CD4-positive, alpha-beta T cell (primary cell): ENCODE results near the gene RGS10. TPM values are rescaled to one million over a fixed set of nuclear protein-coding genes. Genes with fewer than 3 reads are reported as not detected.

Source experiments
- ATAC-seq: fragments of 200-7000 bp; cut with Tn5 transposase; one replicate; pipeline ENCODE4 v1.10.0; 2022; ENCODE audit warnings: mild to moderate bottlenecking; ENCODE audit not compliant: poor library complexity
- CTCF ChIA-PET: fragments of 350-600 bp; sonication (Branson Sonifier 250); formaldehyde crosslinking; loops from one replicate; lab custom pipeline; 2021; ENCODE audit warnings: antibody characterized with exemption, inconsistent platforms; lab: Charles Lee
- POLR2A ChIA-PET: fragments of 350-600 bp; sonication (Branson Sonifier 250); formaldehyde crosslinking; loops from one replicate; lab custom pipeline; 2021; ENCODE audit warnings: antibody characterized with exemption, inconsistent platforms; lab: Charles Lee
- DNase-seq, 14 experiments: peaks; one replicate each; pipeline ENCODE4 v3.0.0-alpha.2; 2013 to 2020; ENCODE audit warnings: mixed read lengths in 2 of 14
- H3K27ac ChIP-seq, 2 donors: one replicate each; pipeline versions ENCODE4 v1.5.1 to v1.7.0; 2013; ENCODE audit warnings: low read length in 2 of 2, low read depth in 1 of 2, mild to moderate bottlenecking in 1 of 2
- H3K27me3 ChIP-seq, 2 experiments: 1 replicate in 1 of 2; 2 replicates in 1 of 2; pipeline versions ENCODE4 v1.6.1 to v1.7.0; 2013; ENCODE audit warnings: low read length in 2 of 2, control low read depth in 1 of 2, mild to moderate bottlenecking in 1 of 2, moderate library complexity in 1 of 2; ENCODE audit not compliant: insufficient read depth in 2 of 2, control insufficient read depth in 1 of 2
- H3K36me3 ChIP-seq: one replicate; pipeline ENCODE4 v1.6.1; 2013; ENCODE audit warnings: low read length, control low read depth; ENCODE audit not compliant: insufficient read depth
- H3K4me1 ChIP-seq: one replicate; pipeline ENCODE4 v1.6.1; 2013; ENCODE audit warnings: low read length, control low read depth; ENCODE audit not compliant: insufficient read depth
- H3K4me3 ChIP-seq: one replicate; pipeline ENCODE4 v1.5.1; 2013; ENCODE audit warnings: mild to moderate bottlenecking, low read length, moderate library complexity
- H3K9me3 ChIP-seq, 2 experiments: 1 replicate in 1 of 2; 2 replicates in 1 of 2; pipeline versions ENCODE4 v1.6.1 to v1.7.0; 2013; ENCODE audit warnings: low read length in 2 of 2, mild to moderate bottlenecking in 2 of 2, control low read depth in 1 of 2, moderate library complexity in 1 of 2; ENCODE audit not compliant: control insufficient read depth in 1 of 2, insufficient read depth in 1 of 2
- H3K27ac Mint-ChIP-seq: one replicate; pipeline ENCODE4 v1.8.0; 2020; ENCODE audit warnings: mixed read lengths
- H3K27me3 Mint-ChIP-seq: one replicate; pipeline ENCODE4 v1.8.0; 2021; ENCODE audit warnings: mixed read lengths
- H3K36me3 Mint-ChIP-seq: one replicate; pipeline ENCODE4 v1.8.0; 2021; ENCODE audit warnings: low read depth, mixed read lengths
- H3K4me1 Mint-ChIP-seq: one replicate; pipeline ENCODE4 v1.8.0; 2021; ENCODE audit warnings: low read depth, mixed read lengths
- H3K4me3 Mint-ChIP-seq: one replicate; pipeline ENCODE4 v1.8.0; 2020; ENCODE audit warnings: mild to moderate bottlenecking, mixed read lengths
- H3K9me3 Mint-ChIP-seq: one replicate; pipeline ENCODE4 v1.8.0; 2020; ENCODE audit warnings: mixed read lengths
- CTCF ChIP-seq: fragments of 200-600 bp; IDR thresholded peaks from one replicate; pipeline ENCODE4 v1.8.0; 2022; ENCODE audit warnings: antibody characterized with exemption, mild to moderate bottlenecking
- intact Hi-C, 2 experiments: fragments of 100-400 bp; cut with DNase I in 1 of 2; cut with micrococcal nuclease in 1 of 2; formaldehyde crosslinking; loops; one replicate each; pipeline versions ENCODE4 v1.15.1 to v1.9.0; 2023 to 2025; cut with DNase I, micrococcal nuclease
- total RNA-seq, 174 experiments: library from RNA in 2 of 174; stranded (reverse) in 2 of 174; gene quantifications; one replicate each; pipeline ENCODE4 v1.2.3 and lab custom pipeline; 2021 to 2026

Gene RGS10
- total RNA-seq, 2 experiments from 2014 or later = 132 to 134 TPM

DNA sequence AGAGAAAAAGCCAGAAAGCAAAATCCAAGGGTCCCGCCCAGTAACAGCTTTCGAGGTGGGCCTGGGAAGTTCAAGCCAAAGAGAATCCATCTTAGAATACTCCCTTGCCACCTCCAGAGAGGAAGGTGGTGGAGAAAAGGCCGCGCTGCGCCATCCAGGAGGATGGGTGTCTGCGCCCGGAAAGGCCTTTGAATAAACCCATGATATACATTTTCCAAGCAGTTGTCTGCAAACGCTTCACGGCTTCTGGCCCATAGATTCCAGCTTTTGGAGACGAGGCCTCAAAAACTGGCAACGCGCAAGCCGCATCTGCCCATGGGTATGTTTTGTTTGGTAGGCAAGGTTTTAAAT is 17.8 kb downstream of the RGS10 start:
- H3K27ac ChIP-seq = no peak overlapping the region
- POLR2A ChIA-PET = interaction anchor here (1.0 kb wide), 1 partner anchor 12 kb away, joined by 4 read pairs; no protein-coding TSS in a partner anchor
- peaks cover 66% of the 10 kb centered on the region for H3K4me1 Mint-ChIP-seq

DNA sequence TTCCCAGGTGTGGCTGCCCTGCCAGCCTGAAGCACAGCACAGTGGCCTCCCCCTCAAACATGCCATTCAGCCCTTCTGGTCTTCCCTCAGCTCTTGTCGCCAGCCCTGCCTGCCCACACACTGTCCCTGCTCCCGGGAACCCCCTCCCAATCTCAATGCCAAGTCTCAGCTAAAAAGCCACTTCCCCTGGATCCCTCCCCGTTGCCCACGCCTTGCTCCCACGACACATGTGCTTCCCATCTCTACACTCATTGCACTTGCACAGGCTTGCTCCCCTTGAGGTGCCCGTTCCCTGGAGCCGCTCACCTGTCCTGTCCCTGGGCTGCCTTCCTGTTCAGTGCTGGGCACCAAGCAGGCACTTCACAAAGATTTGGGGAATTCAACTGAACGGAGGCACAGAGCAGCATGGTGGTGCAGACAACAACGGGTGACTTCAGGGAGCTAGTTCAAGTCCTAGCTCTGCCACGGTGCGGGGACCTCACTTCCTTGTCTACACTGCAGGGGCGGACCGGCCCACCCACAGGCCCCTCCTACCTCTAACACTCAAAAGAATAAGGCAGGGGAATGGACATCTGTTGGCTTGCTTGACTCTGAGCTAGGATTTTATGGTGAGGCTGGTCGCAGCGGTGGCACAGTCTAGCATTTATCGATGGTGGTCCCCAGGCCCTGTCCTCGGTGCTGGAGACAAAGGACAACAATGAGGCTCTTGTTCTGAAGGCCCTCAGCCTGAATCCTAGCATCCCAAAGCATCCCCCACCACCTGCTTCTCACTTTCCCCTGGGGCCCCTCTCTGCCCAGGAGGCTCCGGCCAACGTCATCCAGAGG is 18.4 kb downstream of the RGS10 start:
- ChIA-PET CTCF (interaction anchor here (1.1 kb wide), 1 partner anchor 19 kb away, joined by 5 read pairs; the partner anchor contains the start of gene RGS10), POLR2A (interaction anchor here (1.0 kb wide), 1 partner anchor 12 kb away, joined by 4 read pairs; no protein-coding TSS in a partner anchor)
- Histone ChIP-seq H3K4me1 (peaks cover 38% of the 10 kb centered on the region), H3K9me3 (no peaks in the 10 kb centered on the region), H3K36me3 (peaks cover 77% of the 10 kb centered on the region), H3K27ac (no peak overlapping the region), H3K27me3 (no peaks in the 10 kb centered on the region), H3K4me3 (no peak overlapping the region)
- intact Hi-C loops = no loop called here
- H3K36me3 Mint-ChIP-seq = peaks cover 87% of the 10 kb centered on the region
- peaks cover 66% of the 10 kb centered on the region for H3K4me1 Mint-ChIP-seq
- H3K27ac Mint-ChIP-seq = peak overlapping the region; percentile 98
- H3K27me3 Mint-ChIP-seq = no peaks in the 10 kb centered on the region
- H3K9me3 Mint-ChIP-seq = no peaks in the 10 kb centered on the region
- no peak for ATAC-seq
- TF ChIP-seq CTCF = no peak
- H3K4me3 Mint-ChIP-seq = no peak overlapping the region
- DNase-seq = peak in 1 of 14 experiments; percentile 1

More for the DNA sequence above, 17.8 kb downstream of the RGS10 start:
- Mint-ChIP-seq H3K27me3 (no peaks in the 10 kb centered on the region), H3K4me3 (no peak overlapping the region), H3K36me3 (peaks cover 87% of the 10 kb centered on the region), H3K9me3 (no peaks in the 10 kb centered on the region), H3K27ac (no peak overlapping the region)
- CTCF ChIA-PET = interaction anchor here (1.1 to 2.7 kb wide), 2 partner anchors 18 to 19 kb away, joined by 5 to 7 read pairs; partner anchors contain the start of gene RGS10
- no peak for TF ChIP-seq CTCF
- Histone ChIP-seq H3K9me3 (no peaks in the 10 kb centered on the region), H3K4me3 (no peak overlapping the region), H3K27me3 (no peaks in the 10 kb centered on the region), H3K36me3 (peaks cover 77% of the 10 kb centered on the region), H3K4me1 (peaks cover 34% of the 10 kb centered on the region)
- intact Hi-C loops = no loop called here
- ATAC-seq (no peak), DNase-seq (no peak)

DNA sequence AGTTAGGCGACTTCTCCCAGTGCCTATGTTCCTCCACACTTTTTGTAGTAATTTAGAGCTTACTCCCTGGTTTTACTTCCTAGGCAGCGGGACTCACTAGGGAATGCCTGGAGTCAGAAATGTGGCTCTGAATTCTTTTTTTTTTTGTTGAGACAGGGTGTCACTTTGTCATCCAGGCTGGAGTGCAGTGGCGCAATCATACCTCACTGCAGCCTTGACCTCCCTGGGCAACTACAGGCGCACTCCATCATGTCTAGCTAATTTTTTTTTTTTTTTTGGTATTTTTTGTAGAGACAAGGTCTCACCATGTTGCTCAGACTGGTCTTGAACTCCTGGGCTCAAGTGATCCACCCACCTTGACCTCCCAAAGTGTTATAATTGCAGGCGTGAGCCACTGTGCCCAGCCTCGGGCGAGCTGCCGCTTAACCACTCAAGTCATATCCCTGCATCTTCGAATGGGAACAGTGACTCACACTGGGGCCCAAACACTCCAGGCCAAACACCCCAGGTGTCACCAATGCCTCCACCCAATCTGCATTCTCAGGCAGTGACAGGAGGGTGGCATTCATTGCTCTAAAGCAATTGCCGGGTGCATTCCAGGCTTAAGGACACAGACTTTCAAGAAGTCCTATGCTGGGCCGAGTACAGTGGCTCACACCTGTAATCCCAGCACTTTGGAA is 19.6 kb downstream of the RGS10 start:
- peaks cover 84% of the 10 kb centered on the region for H3K36me3 ChIP-seq
- no peak overlapping the region for H3K4me3 Mint-ChIP-seq
- no peaks in the 10 kb centered on the region for H3K27me3 ChIP-seq
- peaks cover 48% of the 10 kb centered on the region for H3K4me1 ChIP-seq
- no peak overlapping the region for H3K4me3 ChIP-seq
- CTCF ChIA-PET = interaction anchor here (1.0 kb wide), 1 partner anchor 23 kb away, joined by 4 read pairs; no protein-coding TSS in a partner anchor
- peaks cover 78% of the 10 kb centered on the region for H3K4me1 Mint-ChIP-seq
- intact Hi-C loops = no loop called here
- H3K27ac Mint-ChIP-seq = peak overlapping the region; percentile 98
- H3K27me3 Mint-ChIP-seq = no peaks in the 10 kb centered on the region
- H3K27ac ChIP-seq = no peak overlapping the region
- H3K9me3 ChIP-seq = no peaks in the 10 kb centered on the region
- TF ChIP-seq CTCF = no peak
- no peak for ATAC-seq
- POLR2A ChIA-PET = interaction anchor here (0.6 kb wide), 1 partner anchor 18 kb away, joined by 4 read pairs; no protein-coding TSS in a partner anchor
- H3K36me3 Mint-ChIP-seq = peaks cover 84% of the 10 kb centered on the region
- DNase-seq = no peak
- H3K9me3 Mint-ChIP-seq = no peaks in the 10 kb centered on the region
